ENCODE data around the gene MEF2C. TPM values are rescaled to one million over a fixed set of nuclear protein-coding genes. Genes with fewer than 3 reads are reported as not detected.

MEF2C gene
- total RNA-seq, 1 experiment from 2014 or later, result 9.9 TPM

DNA sequence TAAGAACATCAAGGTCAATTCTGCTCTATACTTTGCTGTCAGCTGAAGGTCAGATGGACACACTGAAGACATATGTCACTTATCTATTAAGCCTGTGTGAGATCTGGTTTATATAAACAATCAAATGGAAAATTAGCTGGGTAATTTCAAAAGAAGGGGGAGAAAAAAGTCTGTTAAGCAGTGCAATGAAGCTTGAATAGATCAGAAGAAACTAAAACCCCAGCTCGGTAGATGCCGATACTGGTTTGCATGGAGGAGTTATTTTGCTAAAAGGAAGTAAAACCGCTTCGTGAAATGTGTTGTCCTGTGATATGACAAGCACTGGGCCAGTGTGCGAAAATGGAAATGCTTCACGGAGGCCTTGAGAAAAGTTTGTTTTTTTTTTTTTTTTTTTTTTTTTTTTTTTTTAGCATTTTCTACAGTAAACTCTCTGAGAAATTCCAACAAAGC, 148.8 kb downstream of the MEF2C start:
- in situ Hi-C loops (cut with HindIII; ENCODE audit: low pct_unique_long_range_greater_than_20kb, low sequenced_read_pairs), result no loop called here
- BruUV-seq (replicated peaks), result no TSS peak
- DNase-seq (ENCODE audit: low read depth, low spot score) (no peak), ATAC-seq (no peak)
- intact Hi-C loops (cut with micrococcal nuclease; ENCODE audit: unreplicated experiment), result no loop called here
- Histone ChIP-seq H3K27ac (ENCODE audit: low read length) (no peak overlapping the region), H3K4me1 (ENCODE audit: control insufficient read depth, insufficient read depth, low read length) (peaks cover 10% of the 10 kb centered on the region), H3K36me3 (ENCODE audit: control insufficient read depth, insufficient read depth, low read length) (no peaks in the 10 kb centered on the region), H3K27me3 (ENCODE audit: control insufficient read depth, insufficient read depth, low read length) (no peaks in the 10 kb centered on the region), H3K9me3 (ENCODE audit: control insufficient read depth, insufficient read depth, low read depth, low read length) (no peaks in the 10 kb centered on the region), H3K4me3 (ENCODE audit: low read depth in 2 of 2, low read length in 2 of 2) (no peak overlapping the region)
- TF ChIP-seq SIN3A (IDR thresholded peaks at IDR 0.05; ENCODE audit: borderline replicate concordance, insufficient read depth, low read depth, low read length) (no peak), POLR2AphosphoS5 (IDR thresholded peaks at IDR 0.05; ENCODE audit: low read depth, low read length) (no peak), TCF7L2 (IDR thresholded peaks at IDR 0.05; ENCODE audit: low read depth, low read length) (no peak), CTCF (IDR thresholded peaks at IDR 0.05) (no peak)
- TF ChIP-seq, protein P1, sequence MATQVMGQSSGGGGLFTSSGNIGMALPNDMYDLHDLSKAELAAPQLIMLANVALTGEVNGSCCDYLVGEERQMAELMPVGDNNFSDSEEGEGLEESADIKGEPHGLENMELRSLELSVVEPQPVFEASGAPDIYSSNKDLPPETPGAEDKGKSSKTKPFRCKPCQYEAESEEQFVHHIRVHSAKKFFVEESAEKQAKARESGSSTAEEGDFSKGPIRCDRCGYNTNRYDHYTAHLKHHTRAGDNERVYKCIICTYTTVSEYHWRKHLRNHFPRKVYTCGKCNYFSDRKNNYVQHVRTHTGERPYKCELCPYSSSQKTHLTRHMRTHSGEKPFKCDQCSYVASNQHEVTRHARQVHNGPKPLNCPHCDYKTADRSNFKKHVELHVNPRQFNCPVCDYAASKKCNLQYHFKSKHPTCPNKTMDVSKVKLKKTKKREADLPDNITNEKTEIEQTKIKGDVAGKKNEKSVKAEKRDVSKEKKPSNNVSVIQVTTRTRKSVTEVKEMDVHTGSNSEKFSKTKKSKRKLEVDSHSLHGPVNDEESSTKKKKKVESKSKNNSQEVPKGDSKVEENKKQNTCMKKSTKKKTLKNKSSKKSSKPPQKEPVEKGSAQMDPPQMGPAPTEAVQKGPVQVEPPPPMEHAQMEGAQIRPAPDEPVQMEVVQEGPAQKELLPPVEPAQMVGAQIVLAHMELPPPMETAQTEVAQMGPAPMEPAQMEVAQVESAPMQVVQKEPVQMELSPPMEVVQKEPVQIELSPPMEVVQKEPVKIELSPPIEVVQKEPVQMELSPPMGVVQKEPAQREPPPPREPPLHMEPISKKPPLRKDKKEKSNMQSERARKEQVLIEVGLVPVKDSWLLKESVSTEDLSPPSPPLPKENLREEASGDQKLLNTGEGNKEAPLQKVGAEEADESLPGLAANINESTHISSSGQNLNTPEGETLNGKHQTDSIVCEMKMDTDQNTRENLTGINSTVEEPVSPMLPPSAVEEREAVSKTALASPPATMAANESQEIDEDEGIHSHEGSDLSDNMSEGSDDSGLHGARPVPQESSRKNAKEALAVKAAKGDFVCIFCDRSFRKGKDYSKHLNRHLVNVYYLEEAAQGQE (IDR thresholded peaks at IDR 0.05; ENCODE audit: insufficient read depth in 1 of 2, low read depth in 2 of 2, low read length in 1 of 2), result no peak
- ChIA-PET POLR2A (no interaction called here), CTCF (no interaction called here)

DNA sequence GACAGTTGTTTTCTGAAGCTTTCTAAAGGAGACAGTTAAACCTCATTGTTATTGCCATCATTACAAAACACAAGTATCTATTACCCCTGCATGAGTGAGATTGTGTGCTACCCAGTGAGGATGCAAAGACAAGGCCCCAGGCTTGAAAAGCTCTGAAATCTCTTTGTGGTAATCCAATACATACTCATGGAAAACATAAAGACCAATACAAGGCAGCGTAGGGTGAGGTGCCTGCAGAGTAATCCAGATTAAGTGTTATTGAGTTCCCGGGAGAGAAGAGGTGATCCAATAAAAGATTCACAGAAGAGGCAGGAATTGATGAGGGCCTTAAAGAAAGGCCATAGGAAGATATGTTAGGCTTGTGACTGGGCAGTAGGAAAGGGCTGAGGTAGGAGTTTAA, 150.1 kb downstream of the MEF2C start:
- no TSS peak for BruUV-seq (replicated peaks)
- in situ Hi-C loops (cut with HindIII; ENCODE audit: low pct_unique_long_range_greater_than_20kb, low sequenced_read_pairs) (no loop called here), intact Hi-C loops (cut with micrococcal nuclease; ENCODE audit: unreplicated experiment) (no loop called here)
- no peak for TF ChIP-seq POLR2AphosphoS5 (IDR thresholded peaks at IDR 0.05; ENCODE audit: low read depth, low read length)
- TF ChIP-seq TCF7L2 (IDR thresholded peaks at IDR 0.05; ENCODE audit: low read depth, low read length), result no peak
- TF ChIP-seq, protein P1 (IDR thresholded peaks at IDR 0.05; ENCODE audit: insufficient read depth in 1 of 2, low read depth in 2 of 2, low read length in 1 of 2), result no peak
- TF ChIP-seq CTCF (IDR thresholded peaks at IDR 0.05), result no peak
- no peak for TF ChIP-seq SIN3A (IDR thresholded peaks at IDR 0.05; ENCODE audit: borderline replicate concordance, insufficient read depth, low read depth, low read length)
- no peak overlapping the region for H3K4me3 ChIP-seq (ENCODE audit: low read depth in 2 of 2, low read length in 2 of 2)
- no peaks in the 10 kb centered on the region for H3K9me3 ChIP-seq (ENCODE audit: control insufficient read depth, insufficient read depth, low read depth, low read length)
- H3K27ac ChIP-seq (ENCODE audit: low read length), result no peak overlapping the region
- DNase-seq (ENCODE audit: low read depth, low spot score), result no peak
- H3K36me3 ChIP-seq (ENCODE audit: control insufficient read depth, insufficient read depth, low read length), result no peaks in the 10 kb centered on the region
- ATAC-seq, result no peak
- POLR2A ChIA-PET, result no interaction called here
- no peaks in the 10 kb centered on the region for H3K27me3 ChIP-seq (ENCODE audit: control insufficient read depth, insufficient read depth, low read length)
- H3K4me1 ChIP-seq (ENCODE audit: control insufficient read depth, insufficient read depth, low read length), result peaks cover 10% of the 10 kb centered on the region
- CTCF ChIA-PET, result interaction anchor here (0.5 kb wide), 1 partner anchor 1534 kb away, joined by 3 read pairs; no protein-coding TSS in a partner anchor
